ENCODE measurements around the gene GZMA.
"Not testable (repeated sequence)": the region's sequence is repeated elsewhere in the genome, so short reads cannot be mapped to it uniquely, and the experiment has no call there.

Gene GZMA

DNA sequence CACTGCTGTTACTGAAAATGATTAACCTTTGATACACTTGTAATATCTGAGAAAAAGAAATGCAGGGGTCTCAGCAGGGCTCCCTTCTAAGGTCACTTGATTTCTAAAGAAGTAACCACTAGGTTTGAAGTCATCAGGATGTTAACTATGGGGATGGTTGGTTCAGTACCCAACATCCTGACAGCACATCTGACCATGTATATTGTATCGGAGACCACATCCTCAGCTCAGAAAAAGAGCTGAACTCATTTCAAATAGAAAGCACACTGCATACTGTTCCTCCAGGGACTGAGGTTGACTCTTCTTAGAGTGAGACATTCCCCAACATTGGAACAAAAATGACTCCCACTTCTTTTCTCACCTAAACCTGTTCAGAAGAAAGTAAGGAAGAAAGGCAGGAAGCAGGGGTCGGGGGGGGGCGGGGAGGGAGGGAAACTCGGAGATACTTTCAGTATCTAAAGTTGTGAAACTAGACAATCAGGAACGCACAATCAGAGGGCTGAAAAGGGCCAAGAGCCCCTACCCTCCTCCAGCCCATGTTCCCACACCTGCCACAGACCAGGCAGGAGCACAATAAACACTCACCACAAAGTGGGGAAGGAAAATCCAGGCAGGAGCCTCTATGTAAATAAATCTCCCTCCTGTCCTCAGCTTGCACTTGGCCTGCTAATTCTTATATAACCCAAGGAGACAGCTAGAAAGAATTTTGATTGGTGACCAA, 730 bp upstream of the GZMA start:
- DNase-seq: peak; percentile 54
- peak overlapping the region; percentile 83 for H3K27ac ChIP-seq (ENCODE audit: low read length)
- H3K27me3 ChIP-seq (ENCODE audit: insufficient read depth, low read length, poor library complexity): no peaks in the 10 kb centered on the region

DNA sequence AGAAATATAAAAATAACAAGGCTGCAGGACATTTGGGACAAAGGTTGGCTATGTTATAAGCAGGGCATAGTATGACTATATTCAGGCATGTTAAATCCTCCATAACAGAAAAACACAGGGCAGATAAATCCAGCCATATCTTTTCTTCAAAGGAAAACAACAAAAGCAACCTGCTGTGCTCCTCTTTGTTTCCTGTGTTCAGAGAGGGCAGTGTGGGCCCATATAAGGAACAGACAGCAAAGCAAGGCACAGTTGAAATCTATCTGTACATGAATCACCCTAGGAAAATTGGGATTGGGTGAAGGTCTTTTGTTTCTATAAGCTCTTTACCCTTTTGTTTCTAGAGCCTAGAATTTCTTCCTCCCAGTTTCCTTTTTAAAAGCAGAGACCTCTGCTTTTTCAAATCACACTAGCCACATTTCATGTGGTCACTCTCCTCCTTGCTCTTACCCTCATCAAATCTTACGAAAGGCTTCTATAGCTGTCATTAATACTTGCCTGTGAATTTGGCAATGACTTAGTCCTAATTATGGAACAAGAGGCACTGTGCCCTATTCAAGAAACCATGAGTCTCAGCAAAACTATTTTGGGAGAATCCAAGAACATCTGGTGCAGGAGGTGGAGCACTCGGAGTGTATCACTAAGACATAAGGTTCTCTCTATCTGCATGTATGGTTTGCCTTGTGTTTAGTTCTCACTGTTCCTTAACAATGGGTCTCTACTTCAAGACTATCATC, 1.8 kb downstream of the GZMA start:
- Histone ChIP-seq H3K4me1 (ENCODE audit: insufficient read depth, low read length) (peaks cover 46% of the 10 kb centered on the region), H3K27ac (ENCODE audit: low read length) (no peak overlapping the region), H3K79me2 (ENCODE audit: insufficient read depth, low read length) (no peaks in the 10 kb centered on the region), H2AFZ (ENCODE audit: low read depth, low read length) (no peak overlapping the region), H3K9ac (ENCODE audit: low read depth, low read length) (no peak overlapping the region), H3K4me3 (ENCODE audit: low read depth in 1 of 2, low read length in 2 of 2) (no peak overlapping the region), H3K27me3 (ENCODE audit: insufficient read depth, low read length, poor library complexity) (no peaks in the 10 kb centered on the region), H3K4me2 (ENCODE audit: insufficient read depth, low read length) (no peak overlapping the region), H3K36me3 (ENCODE audit: insufficient read depth, low read length) (no peaks in the 10 kb centered on the region), H4K20me1 (ENCODE audit: insufficient read depth, low read length) (no peaks in the 10 kb centered on the region), H3K9me3 (ENCODE audit: insufficient read depth, low read length, severe bottlenecking) (no peaks in the 10 kb centered on the region)
- DNase-seq (peak; percentile 32), ATAC-seq (ENCODE audit: insufficient read depth, low read depth) (peak; percentile 13; the same call in 1 of the 3 replicates)
- TF ChIP-seq EZH2 (IDR thresholded peaks at IDR 0.05; ENCODE audit: borderline replicate concordance, low read depth, low read length, severe bottlenecking) (no peak), CTCF (IDR thresholded peaks at IDR 0.05; ENCODE audit: borderline replicate concordance, extremely low read depth, low read length, poor library complexity, severe bottlenecking) (peak; percentile 41)

More for the DNA sequence above, 730 bp upstream of the GZMA start:
- Histone ChIP-seq H3K79me2 (ENCODE audit: insufficient read depth, low read length) (no peaks in the 10 kb centered on the region), H4K20me1 (ENCODE audit: insufficient read depth, low read length) (no peaks in the 10 kb centered on the region), H3K4me3 (ENCODE audit: low read depth in 1 of 2, low read length in 2 of 2) (peak overlapping the region in 1 of 2 experiments; percentile 50; a peak in 2 of 4 replicates), H3K9ac (ENCODE audit: low read depth, low read length) (peak overlapping the region; percentile 38), H3K36me3 (ENCODE audit: insufficient read depth, low read length) (no peaks in the 10 kb centered on the region), H3K9me3 (ENCODE audit: insufficient read depth, low read length, severe bottlenecking) (no peaks in the 10 kb centered on the region), H3K4me2 (ENCODE audit: insufficient read depth, low read length) (peak overlapping the region; percentile 70), H3K4me1 (ENCODE audit: insufficient read depth, low read length) (peaks cover 53% of the 10 kb centered on the region), H2AFZ (ENCODE audit: low read depth, low read length) (no peak overlapping the region)
- no peak for TF ChIP-seq CTCF (IDR thresholded peaks at IDR 0.05; ENCODE audit: borderline replicate concordance, extremely low read depth, low read length, poor library complexity, severe bottlenecking)
- peak; percentile 83 for ATAC-seq (ENCODE audit: insufficient read depth, low read depth)

- Histone ChIP-seq H3K36me3 (ENCODE audit: insufficient read depth, low read length) (no peaks in the 10 kb centered on the region), H3K9ac (ENCODE audit: low read depth, low read length) (no peak overlapping the region), H3K79me2 (ENCODE audit: insufficient read depth, low read length) (no peaks in the 10 kb centered on the region), H3K27ac (ENCODE audit: low read length) (no peak overlapping the region), H2AFZ (ENCODE audit: low read depth, low read length) (no peak overlapping the region), H4K20me1 (ENCODE audit: insufficient read depth, low read length) (no peaks in the 10 kb centered on the region), H3K4me1 (ENCODE audit: insufficient read depth, low read length) (peaks cover 46% of the 10 kb centered on the region), H3K27me3 (ENCODE audit: insufficient read depth, low read length, poor library complexity) (no peaks in the 10 kb centered on the region), H3K4me3 (ENCODE audit: low read depth in 1 of 2, low read length in 2 of 2) (no peak overlapping the region), H3K9me3 (ENCODE audit: insufficient read depth, low read length, severe bottlenecking) (no peaks in the 10 kb centered on the region), H3K4me2 (ENCODE audit: insufficient read depth, low read length) (no peak overlapping the region)
- ATAC-seq (ENCODE audit: insufficient read depth, low read depth): no peak
- TF ChIP-seq EZH2 (IDR thresholded peaks at IDR 0.05; ENCODE audit: borderline replicate concordance, low read depth, low read length, severe bottlenecking) (no peak), CTCF (IDR thresholded peaks at IDR 0.05; ENCODE audit: borderline replicate concordance, extremely low read depth, low read length, poor library complexity, severe bottlenecking) (no peak)
- DNase-seq: no peak
Observed at GRCh38 chr5:55104946-55105701, 2.7 kb downstream of the GZMA start.

GRCh38 chr5:55105976-55106375, 3.5 kb downstream of the GZMA start:
- peaks cover 46% of the 10 kb centered on the region for H3K4me1 ChIP-seq (ENCODE audit: insufficient read depth, low read length)
- H3K27me3 ChIP-seq (ENCODE audit: insufficient read depth, low read length, poor library complexity); H3K79me2 ChIP-seq (ENCODE audit: insufficient read depth, low read length); H3K9me3 ChIP-seq (ENCODE audit: insufficient read depth, low read length, severe bottlenecking); DNase-seq; H2AFZ ChIP-seq (ENCODE audit: low read depth, low read length); H3K4me3 ChIP-seq (ENCODE audit: low read depth in 1 of 2, low read length in 2 of 2); H3K27ac ChIP-seq (ENCODE audit: low read length); H3K36me3 ChIP-seq (ENCODE audit: insufficient read depth, low read length); ATAC-seq (ENCODE audit: insufficient read depth, low read depth); H3K4me2 ChIP-seq (ENCODE audit: insufficient read depth, low read length); H3K9ac ChIP-seq (ENCODE audit: low read depth, low read length); H4K20me1 ChIP-seq (ENCODE audit: insufficient read depth, low read length): not testable (repeated sequence)
